ENCODE data around the gene SLC8A3.
A peak's percentile ranks its signal among the peaks of the same experiment; 100 is the strongest.

The SLC8A3 gene

DNA sequence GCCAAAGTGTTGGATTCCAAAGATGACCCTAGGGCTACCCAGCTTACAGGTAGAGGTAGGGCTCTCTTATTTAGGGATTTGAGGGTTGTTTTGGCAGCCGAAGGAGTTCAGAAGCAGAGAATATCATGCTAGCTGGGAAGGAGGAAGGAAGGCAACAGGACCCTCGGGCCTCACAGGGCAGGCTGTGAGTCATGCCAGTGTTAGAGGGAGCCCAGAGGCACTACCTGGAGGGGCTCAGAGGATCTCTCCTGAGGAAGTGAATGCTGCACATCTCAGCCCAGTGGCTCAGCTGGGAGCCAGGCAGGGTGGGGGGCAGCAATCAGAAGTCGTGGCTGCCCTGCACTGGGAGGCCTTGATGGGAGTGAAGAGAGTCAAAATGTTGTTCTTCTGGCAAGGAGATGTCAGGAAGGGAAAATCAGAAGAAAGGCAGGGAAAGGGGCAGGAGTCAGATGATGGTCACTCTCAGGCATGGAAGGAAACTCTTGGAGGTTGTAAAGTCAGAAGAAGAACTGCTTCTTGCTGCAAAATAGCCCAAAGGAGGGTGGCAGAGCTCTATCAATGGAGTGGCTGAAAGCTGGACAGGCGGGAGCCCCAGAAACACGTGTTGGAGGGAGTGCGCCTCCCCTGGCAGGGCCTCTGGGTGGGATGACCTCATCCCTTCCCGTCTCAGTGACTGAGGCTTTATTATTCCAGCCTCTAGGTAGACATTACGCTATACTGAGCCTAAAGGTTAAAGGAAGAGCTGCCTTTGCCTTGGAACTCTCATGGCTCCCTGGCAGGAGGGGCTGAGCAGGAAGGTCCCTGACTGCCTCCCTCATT, 168.2 kb downstream of the SLC8A3 start:
- DNase-seq = no peak

DNA sequence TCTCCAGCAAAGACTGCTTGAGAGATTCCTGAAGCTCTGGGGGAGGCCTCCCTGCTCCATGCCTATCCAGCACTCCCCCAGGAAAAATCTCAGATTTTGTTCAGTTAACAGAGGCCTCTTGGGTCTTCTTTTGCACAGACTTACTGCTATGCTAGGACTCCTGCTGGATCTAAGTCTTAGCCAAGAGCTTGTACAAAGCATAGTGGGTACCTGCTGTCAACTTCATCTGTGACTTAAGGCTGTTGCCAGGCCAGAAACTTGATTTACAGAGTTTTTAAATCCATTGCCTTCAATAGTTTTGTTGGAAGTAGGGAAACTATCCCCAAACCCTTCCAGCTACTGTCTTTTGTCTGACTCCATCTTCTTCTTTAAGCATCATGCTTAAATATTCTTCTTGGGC, 169.1 kb downstream of the SLC8A3 start:
- DNase-seq = no peak

DNA sequence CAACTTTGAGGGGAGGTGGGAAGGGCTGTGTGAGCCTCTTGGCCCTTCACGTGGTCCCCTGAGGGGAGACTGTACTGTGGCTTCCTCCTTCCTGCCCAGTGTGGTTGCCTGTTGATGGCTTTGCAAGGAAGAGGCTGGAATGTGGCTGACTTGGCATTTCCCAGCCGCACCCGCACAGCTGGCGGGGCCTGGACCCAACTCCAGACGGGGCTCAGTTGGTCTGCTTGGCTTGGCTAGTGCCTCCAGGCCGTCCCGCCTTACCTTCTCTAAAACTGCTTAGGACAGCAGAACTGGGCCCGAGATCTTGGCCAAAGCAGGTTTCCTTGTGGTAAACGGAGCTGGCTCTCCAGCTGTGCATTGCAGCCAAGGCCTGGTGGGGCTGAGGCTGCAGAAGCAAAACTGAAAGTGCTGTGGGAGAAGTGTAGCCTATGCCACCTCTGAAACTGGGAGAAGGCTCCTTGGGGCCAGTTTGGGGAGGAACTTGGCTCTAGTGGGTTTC, 170.0 kb downstream of the SLC8A3 start:
- no peak for DNase-seq

DNA sequence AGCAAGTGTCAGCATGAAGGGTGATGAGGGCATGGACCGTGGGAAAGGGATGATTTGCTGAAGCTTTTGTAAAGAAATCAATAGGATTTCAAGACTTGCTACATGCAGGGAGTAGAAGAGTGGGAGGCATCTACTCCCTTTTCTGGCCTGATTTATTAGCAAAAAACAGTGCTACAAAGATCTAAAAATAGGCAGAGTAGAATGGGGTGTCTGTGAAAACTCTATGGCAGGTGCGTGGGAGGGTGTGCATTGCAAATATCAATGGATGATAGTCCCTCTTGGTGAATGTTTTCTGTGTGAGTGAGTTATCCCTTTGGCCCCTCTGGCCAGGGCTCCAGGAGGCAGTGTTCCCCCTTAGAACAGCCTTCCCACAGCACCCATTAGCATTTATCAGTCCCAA, 170.5 kb downstream of the SLC8A3 start:
- DNase-seq = no peak

DNA sequence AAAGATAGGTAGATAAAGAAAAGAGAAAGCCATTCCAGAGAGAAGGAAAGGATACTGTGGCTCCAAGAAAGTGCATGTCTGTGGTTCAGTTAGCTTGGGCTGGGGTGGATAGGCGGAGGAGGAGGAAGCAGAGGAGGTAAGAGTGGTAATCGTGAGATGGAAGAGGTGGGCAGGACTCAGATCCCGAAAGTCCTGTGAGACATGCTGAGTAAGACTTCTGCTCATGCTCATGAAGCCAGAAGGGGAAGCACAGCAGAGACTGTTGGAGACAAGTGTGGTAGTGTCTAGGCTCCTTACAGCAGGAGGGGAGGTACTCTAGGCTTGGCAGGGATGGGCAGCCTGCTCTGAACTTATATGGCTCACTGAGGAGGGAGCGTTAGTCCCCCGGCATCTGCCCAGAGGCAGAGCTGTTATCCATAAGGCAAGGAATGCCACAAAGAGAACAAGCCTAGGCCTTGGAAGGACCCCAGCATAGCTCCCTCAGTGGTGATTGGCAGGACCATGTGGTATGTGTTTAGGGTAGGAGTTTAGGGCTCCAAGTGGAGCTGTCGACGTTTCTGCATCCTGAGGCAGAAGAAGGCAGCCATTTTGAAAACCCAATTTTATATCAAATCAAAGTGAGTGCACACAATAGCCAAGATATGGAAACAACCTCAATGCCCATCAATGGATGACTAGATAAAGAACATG, 174.2 kb downstream of the SLC8A3 start:
- no peak for DNase-seq

DNA sequence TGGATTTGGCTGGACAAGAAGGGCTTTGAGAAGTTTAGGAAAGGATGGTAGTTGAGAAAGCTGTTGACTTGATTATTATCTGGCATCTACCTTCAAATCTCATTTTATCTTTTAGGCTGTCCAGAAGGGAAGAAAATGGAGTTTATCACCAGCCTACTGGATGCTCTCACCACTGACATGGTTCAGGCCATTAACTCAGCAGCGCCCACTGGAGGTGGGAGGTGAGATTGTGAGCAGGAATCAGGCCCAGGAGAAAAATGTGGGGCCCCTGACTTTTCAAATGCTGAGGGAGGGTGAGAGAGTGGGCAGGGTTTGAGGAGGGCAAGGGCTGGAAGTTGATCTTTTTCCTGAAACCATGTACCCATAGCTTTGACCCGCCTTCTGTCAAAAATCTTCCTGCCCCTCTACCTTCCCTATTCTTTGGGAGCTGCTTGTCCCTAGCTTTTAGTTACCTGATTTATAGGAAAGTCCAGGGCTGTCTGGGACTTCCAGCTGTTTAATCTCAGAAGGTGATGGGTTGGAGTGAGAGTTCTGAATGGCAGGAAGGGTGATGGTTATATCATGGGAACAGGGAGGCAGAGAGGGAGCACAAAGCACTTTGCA, 175.4 kb downstream of the SLC8A3 start:
- DNase-seq = no peak

DNA sequence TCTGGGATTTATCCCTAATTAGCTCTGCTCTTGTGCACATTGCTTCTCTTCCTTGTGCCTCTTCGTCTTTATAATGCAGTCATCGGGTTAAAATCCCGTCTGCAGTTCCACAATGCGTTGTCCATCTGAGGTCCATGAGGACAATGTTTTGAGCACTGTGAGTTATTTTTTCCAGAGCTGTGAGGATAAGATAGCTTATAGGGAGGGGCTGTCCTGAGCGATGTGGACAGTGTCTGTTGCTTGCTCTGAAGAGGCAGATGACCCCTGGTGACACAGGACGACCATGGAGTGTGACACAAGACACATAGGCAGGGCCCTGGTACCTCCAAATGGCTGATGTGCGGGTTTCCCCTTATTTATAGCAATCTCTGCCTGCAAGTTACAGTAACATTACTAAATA, 177.0 kb downstream of the SLC8A3 start:
- DNase-seq = no peak

DNA sequence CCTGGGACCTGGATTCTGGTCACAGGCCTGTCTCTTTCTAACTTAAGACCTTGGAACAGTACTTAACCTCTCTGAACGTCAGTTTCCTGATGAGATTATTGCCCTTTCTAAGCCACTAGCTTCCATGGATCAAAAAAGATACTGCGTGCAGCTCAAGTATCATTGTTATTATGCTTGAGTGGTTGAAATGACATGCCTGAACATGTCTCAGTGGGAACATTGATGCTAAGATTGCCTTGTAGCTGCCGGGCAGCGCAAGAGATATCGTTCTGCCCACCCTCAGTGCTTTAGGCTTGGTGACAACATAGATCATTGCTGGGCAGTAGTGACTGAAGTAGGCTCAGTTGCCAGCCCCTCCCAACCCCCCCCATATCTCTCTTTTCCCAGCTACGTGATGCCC, 177.7 kb downstream of the SLC8A3 start:
- DNase-seq = no peak

DNA sequence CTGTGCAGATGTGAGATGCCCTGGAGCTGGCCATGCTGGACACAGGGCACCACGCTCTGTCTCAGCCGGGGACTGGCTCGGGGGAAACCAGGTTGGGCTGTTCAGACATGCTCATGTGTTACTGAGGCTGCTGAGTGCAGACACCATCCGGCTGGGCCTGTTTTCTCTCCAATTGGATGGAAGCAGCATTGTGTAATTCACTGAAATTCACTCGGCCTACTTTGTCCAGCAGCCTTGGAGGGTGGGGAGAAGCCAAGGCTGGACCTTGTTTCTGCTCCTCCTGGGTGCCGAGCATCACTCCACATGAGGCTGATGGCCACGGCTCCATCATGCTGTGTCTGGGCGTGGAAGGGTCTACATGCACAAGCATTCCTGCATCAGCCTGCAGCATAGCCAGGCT, 178.8 kb downstream of the SLC8A3 start:
- DNase-seq = no peak

DNA sequence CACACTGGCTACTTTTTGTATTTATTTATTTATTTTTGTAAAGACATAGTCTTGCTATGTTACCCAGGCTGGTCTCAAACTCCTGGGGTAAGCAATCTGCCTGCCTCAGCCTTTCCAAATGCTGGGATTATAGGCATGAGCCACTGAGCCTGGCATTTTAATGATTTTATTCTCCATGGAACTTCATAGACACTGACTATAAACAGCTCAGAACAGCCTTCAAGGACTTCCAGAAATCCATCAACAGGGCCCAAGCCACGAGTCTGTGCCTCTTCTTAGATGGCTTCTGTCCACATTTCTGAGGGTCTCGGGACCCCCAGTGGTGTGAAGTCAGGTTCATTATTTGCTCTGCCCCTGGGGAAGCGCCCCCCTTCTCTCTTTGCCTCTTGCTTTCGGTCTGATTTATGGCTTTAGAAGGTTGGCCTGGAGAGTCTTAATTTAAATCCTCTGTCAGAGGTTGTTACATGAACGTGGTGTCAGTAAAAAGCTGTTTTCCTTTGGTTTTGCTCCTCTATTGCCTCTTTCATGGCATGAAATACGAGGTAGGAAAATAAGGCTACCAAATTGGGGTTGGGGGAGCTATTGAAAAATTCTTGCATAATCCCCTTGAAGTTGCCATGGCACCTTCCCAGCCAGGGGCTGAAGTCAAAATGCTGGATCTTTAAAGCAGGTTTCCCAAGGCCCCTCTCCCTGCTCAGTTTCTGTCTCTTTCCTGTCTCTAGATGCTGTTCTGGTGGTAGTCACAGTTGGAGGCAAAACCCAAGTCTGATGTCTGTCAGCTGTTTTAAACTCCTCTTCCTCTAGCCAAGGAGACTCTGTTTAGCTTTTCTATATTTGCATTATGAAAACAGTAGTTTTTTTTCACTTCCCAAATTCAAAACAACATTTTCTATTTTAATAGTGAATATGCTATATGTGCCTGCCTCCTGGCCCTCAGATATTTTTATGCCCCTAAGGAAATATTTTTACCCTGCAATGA, 180.2 kb downstream of the SLC8A3 start:
- no peak for DNase-seq

DNA sequence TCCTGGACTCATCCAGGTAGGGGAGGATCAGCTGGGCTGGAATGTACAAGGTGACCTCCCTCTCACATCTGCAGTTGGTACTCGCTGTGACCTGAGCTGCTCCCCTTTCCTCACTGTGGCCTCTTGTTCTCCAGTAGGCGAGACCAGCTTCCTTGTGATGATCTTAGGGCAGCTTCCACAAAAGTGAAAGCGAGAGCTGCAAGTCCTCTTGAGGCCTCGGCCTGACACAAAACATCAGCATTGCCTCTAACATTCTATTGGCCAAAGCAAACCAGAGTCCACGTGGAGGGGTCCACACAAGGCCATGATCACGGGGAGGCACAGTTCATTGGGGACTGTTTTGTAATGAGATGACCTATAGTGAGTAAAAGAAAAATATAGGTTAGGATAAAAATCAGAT, 182.1 kb downstream of the SLC8A3 start:
- no peak for DNase-seq

DNA sequence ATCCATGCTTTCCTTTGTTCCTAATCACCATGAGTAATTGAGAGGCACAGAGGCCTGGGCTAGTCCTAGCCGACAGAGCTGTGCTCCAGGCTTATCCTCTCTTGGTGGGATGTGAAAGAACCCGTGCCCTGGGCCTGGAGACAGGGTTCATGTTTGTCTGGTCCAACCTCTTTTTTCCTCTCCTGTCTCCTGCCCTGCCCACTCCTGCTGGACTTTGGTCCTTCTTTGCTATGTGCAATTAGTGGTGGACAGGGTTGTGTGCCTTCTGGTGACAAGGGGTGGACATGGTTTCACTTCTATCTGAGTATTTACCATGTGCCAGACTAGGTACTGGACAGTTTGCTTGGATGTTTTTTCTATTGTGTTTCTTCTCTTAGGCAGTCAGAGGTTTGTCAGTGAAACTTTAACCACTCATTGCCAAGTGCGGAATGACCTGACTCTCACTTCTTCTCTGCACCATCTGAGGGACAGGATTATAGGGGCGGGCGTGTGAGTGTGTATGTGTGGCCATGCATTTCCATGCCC, 183.4 kb downstream of the SLC8A3 start:
- DNase-seq = no peak

DNA sequence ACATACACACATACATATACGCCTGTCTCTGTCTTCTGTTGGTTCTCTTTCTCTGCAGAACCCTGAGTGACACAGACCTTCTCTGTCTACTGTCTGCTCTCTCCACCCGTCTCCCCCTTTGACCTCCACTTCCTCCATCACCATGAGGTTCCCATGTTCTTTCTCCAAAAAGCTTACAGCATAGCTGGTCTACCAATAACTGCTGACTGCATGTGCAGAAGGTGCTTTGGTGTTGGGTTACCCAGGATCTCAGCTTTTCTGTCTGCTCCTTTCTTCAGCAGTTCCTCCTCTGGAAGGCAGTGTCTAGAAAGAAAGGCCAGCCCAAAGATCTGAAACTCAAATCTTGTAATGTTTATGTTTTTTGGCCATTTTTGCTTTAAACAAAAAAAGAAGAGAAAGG, 184.0 kb downstream of the SLC8A3 start:
- no peak for DNase-seq

DNA sequence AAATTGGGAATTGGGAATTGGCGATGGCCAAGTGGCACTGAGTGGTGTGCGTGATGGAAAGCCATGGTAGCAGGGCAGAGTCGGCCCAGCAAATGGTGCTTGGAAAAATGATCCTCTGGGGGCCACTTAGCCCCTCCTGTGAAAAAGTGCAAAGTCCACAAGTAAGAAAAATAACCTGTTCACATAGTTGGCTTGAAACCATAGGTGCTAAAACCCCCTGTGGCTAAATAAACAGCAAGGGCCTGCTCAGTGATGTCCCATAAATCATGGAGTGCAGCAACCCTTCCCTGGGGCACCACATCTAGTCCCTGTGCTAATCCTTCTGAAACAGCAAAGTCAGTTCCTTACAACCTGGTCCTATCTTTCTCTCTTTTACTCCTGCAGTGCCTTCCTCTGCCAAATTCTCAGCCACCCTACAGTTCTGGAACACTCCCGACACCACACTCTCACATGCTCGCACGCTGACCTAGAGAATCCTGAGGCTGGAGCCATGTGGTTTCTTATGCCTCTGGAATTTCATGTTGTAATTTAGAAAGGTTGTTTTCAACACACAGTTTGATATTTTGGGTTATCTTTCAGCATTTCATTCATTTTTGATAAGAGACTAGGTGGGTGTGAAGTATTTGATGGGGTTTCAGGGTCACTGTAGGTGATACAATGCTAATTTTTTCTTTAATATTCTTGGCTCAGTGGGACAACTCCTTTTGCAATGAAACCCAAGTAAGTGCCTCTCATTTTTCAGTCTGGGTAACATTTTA, 186.0 kb downstream of the SLC8A3 start:
- no peak for DNase-seq

DNA sequence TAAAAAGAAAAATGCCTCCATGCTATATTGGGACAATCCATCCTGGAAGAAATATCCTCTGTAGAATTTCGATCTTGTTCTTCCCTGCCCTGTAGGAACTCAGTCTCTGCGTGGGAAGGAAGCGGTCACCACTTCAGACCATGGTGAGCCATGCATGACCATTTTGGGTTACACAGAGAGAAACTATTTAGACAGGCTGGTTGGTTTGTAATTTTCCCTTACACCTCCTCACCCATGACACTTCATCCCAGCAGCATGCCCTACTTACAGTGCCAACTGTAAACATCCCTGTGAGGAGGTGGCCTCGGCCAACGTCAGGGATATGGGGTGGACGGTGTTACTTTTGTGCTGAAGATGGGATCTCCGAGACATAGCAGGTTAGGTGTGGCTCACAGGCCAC, 188.2 kb downstream of the SLC8A3 start:
- DNase-seq = no peak

DNA sequence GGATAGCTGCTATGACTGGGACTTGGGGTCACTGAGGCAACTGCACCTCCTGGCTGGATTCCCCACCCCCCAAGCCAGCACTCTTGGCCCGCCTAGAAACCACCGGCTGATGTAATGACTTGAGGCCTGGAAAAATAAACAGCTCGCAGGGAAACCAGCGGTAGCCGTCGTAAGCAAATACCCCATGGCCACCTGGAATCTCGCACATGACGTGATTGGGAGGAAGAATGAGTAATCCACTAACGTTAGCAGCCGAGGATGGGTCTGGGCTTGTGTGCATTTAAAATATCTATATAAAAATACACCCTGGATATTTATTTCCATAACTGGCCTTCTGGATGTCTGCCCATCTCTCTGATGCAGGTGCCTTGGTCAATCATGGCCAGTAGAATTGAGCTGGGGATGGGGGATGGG, 189.5 kb downstream of the SLC8A3 start:
- DNase-seq = peak; percentile 25

DNA sequence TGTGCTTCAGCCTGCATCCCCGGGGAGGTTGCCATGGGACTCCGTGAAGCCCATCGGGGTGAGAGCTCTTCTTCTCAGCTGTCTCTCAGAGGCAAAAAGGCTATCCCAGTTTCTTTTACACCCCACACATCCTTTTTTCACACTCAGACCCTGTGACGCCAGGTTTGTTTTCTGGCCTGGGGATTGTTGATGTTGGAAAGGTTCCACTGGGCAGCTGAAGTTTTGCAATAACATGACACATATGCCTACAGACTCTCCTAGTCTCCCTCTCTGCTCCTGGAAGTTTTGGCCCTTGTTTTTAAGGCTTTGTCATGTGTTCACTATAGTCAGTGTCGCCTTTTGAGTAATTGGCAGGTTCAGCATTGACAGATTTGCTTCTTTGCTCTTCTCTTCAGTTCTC, 190.9 kb downstream of the SLC8A3 start:
- peak; percentile 2 for DNase-seq

DNA sequence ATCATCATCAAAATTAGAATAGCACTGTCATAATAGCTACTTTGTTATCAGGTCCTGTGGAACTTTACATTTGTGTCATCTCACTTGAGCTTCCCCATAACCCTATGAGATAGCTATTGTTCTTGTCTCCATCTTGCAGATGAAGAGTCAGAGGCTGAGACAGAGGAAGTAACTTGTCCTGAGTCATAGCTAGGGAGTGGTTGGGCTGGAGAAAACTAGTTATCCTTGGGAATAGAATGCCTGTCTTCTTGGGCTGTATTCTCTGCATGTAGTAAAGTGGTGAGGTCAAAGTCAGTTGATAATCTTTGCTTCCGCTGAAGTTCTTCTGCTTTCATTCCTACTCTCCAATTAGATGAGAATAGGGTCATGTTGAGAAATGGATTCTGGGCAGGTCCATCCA, 192.5 kb downstream of the SLC8A3 start:
- no peak for DNase-seq

Measured in fibroblast of skin of abdomen (primary cell).